ENCODE data around the gene TMEM253.

DNA sequence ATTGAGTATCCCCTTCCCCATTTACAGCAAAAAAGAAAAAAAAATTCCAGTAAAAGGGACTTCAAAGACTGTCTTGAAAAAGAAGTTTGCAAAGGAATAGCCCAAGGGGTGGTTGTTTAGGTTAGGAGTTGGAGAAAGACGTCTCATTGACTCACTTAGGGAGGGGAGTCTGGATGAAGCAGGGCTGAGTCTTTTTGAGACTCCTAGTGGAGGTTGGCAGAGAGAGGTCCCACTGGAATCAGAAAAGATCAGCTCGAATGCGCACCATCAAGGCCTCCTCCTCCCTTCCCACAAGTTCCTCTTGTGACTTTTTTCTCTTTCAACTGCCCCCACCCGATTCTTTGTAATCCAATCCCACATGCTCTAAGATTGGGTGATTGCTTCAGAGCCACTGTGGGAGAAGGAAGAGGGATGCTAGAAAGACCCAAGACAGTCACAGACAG, 28.8 kb upstream of the TMEM253 start:
- no peak for TF ChIP-seq NRF1 (IDR thresholded peaks at IDR 0.05; ENCODE audit: low read depth, low read length)
- no peak for TF ChIP-seq SIN3A (IDR thresholded peaks at IDR 0.05; ENCODE audit: borderline replicate concordance, low read depth, low read length)
